SK-N-SH treated with all-trans-retinoic acid at 6 μM for 48 hours (cell line): ENCODE measurements around the gene ABCC4.

Experiments
- ATAC-seq: fragments of 200-7000 bp; cut with Tn5 transposase; 3 replicates; pipeline ENCODE4 v1.9.1; 2020; ENCODE audit warnings: mild to moderate bottlenecking, moderate library complexity
- ARNTL ChIP-seq: fragments of 450-650 bp; formaldehyde crosslinking; IDR thresholded peaks from 2 replicates; pipeline ENCODE4 v1.5.0; 2020; ENCODE audit warnings: low read depth, mild to moderate bottlenecking, moderate library complexity, borderline replicate concordance
- BACH2 ChIP-seq: fragments of 250-450 bp; sonication (Bioruptor Pico); IDR thresholded peaks from 2 replicates; pipeline ENCODE4 v1.9.0; 2021; ENCODE audit warnings: mild to moderate bottlenecking, borderline replicate concordance
- CREB5 ChIP-seq: fragments of 250-450 bp; sonication (Bioruptor Pico); IDR thresholded peaks from 2 replicates; pipeline ENCODE4 v1.5.1; 2020; ENCODE audit warnings: low read depth, mild to moderate bottlenecking, moderate library complexity
- CSDC2 ChIP-seq: fragments of 250-450 bp; sonication (Bioruptor Pico); IDR thresholded peaks from 2 replicates; pipeline ENCODE4 v1.5.0; 2020; ENCODE audit warnings: mild to moderate bottlenecking, moderate library complexity
- CSRNP3 ChIP-seq: fragments of 250-450 bp; sonication (Bioruptor Pico); IDR thresholded peaks from 2 replicates; pipeline ENCODE4 v1.5.1; 2021; ENCODE audit warnings: mild to moderate bottlenecking, moderate library complexity
- ESRRG ChIP-seq: fragments of 250-450 bp; sonication (Bioruptor Pico); IDR thresholded peaks from 2 replicates; pipeline ENCODE4 v1.6.1; 2021; ENCODE audit warnings: mild to moderate bottlenecking
- GLIS3 ChIP-seq: fragments of 250-450 bp; sonication (Bioruptor Pico); IDR thresholded peaks from 2 replicates; pipeline ENCODE4 v1.5.0; 2020; ENCODE audit warnings: mild to moderate bottlenecking, moderate library complexity
- ISL1 ChIP-seq: fragments of 250-450 bp; sonication (Bioruptor Pico); IDR thresholded peaks from 2 replicates; pipeline ENCODE4 v2.1.2; 2022; ENCODE audit warnings: mild to moderate bottlenecking, moderate library complexity
- OSR1 ChIP-seq: fragments of 250-450 bp; sonication (Bioruptor Pico); IDR thresholded peaks from 2 replicates; pipeline ENCODE4 v1.8.0; 2022; ENCODE audit warnings: moderate library complexity, mild to moderate bottlenecking, inconsistent platforms
- PATZ1 ChIP-seq: fragments of 250-450 bp; sonication (Bioruptor Pico); IDR thresholded peaks from 2 replicates; pipeline ENCODE4 v1.8.0; 2020; ENCODE audit warnings: mild to moderate bottlenecking, moderate library complexity, borderline replicate concordance
- POU6F1 ChIP-seq: fragments of 250-450 bp; sonication (Bioruptor Pico); IDR thresholded peaks from 2 replicates; pipeline ENCODE4 v1.8.0; 2021; ENCODE audit warnings: low read depth, mild to moderate bottlenecking, moderate library complexity, borderline replicate concordance
- PPARA ChIP-seq: fragments of 250-450 bp; sonication (Bioruptor Pico); IDR thresholded peaks from 2 replicates; pipeline ENCODE4 v1.5.0; 2020; ENCODE audit warnings: mild to moderate bottlenecking, borderline replicate concordance
- RARB ChIP-seq: fragments of 250-450 bp; sonication (Bioruptor Pico); IDR thresholded peaks from 2 replicates; pipeline ENCODE4 v1.8.0; 2021; ENCODE audit warnings: mild to moderate bottlenecking, moderate library complexity
- SNAI2 ChIP-seq: fragments of 250-450 bp; sonication (Bioruptor Pico); IDR thresholded peaks from 2 replicates; pipeline ENCODE4 v1.5.0; 2020; ENCODE audit warnings: mild to moderate bottlenecking, moderate library complexity
- TCF4 ChIP-seq: fragments of 250-450 bp; sonication (Bioruptor Pico); IDR thresholded peaks from 2 replicates; pipeline ENCODE4 v1.8.0; 2021; ENCODE audit warnings: mild to moderate bottlenecking, moderate library complexity, borderline replicate concordance
- TOX ChIP-seq: fragments of 250-450 bp; sonication (Bioruptor Pico); IDR thresholded peaks from 2 replicates; pipeline ENCODE4 v1.8.0; 2021; ENCODE audit warnings: mild to moderate bottlenecking, moderate library complexity, borderline replicate concordance
- ZC3H10 ChIP-seq: fragments of 250-450 bp; sonication (Bioruptor Pico); IDR thresholded peaks from 2 replicates; pipeline ENCODE4 v1.5.1; 2021; ENCODE audit warnings: mild to moderate bottlenecking, moderate library complexity
- ZFP3 ChIP-seq: fragments of 250-450 bp; sonication (Bioruptor Pico); IDR thresholded peaks from 2 replicates; pipeline ENCODE4 v1.5.0; 2020; ENCODE audit warnings: mild to moderate bottlenecking, moderate library complexity
- ZFP30 ChIP-seq: fragments of 450-650 bp; formaldehyde crosslinking; IDR thresholded peaks from 2 replicates; pipeline ENCODE4 v1.5.0; 2022; ENCODE audit warnings: mild to moderate bottlenecking, moderate library complexity
- ZNF565 ChIP-seq: fragments of 450-650 bp; formaldehyde crosslinking; conservative IDR thresholded peaks from 2 replicates; pipeline ENCODE4 v1.5.0; 2020; ENCODE audit warnings: low read depth, mild to moderate bottlenecking, moderate library complexity
- ZNF70 ChIP-seq: fragments of 450-650 bp; formaldehyde crosslinking; IDR thresholded peaks from 2 replicates; pipeline ENCODE4 v1.5.0; 2020; ENCODE audit warnings: mild to moderate bottlenecking, moderate library complexity
- ZNF8 ChIP-seq: fragments of 450-650 bp; formaldehyde crosslinking; IDR thresholded peaks from 2 replicates; pipeline ENCODE4 v1.5.0; 2020; ENCODE audit warnings: mild to moderate bottlenecking, moderate library complexity
- TF ChIP-seq, protein P1 (sequence below): fragments of 250-450 bp; sonication (Bioruptor Pico); IDR thresholded peaks from 2 replicates; pipeline ENCODE4 v1.5.0; 2020; ENCODE audit warnings: mild to moderate bottlenecking, moderate library complexity

Gene ABCC4

GRCh38 chr13:95220611-95221010 lies 80.6 kb downstream of the ABCC4 start:
- TF ChIP-seq ZFP3 (CRISPR knock-in tag) (no peak), OSR1 (CRISPR knock-in tag) (no peak), SNAI2 (CRISPR knock-in tag) (no peak), CREB5 (CRISPR knock-in tag) (no peak), RARB (CRISPR knock-in tag) (no peak), BACH2 (CRISPR knock-in tag) (no peak), PPARA (CRISPR knock-in tag) (no peak), ZC3H10 (CRISPR knock-in tag) (no peak), PATZ1 (CRISPR knock-in tag) (no peak), ISL1 (CRISPR knock-in tag) (no peak), GLIS3 (CRISPR knock-in tag) (no peak), POU6F1 (no peak), ESRRG (no peak), TOX (CRISPR knock-in tag) (no peak), CSRNP3 (no peak), ZNF565 (no peak), ZNF8 (no peak), ZFP30 (CRISPR knock-in tag) (no peak), ZNF70 (CRISPR knock-in tag) (no peak)
- TF ChIP-seq, protein P1, sequence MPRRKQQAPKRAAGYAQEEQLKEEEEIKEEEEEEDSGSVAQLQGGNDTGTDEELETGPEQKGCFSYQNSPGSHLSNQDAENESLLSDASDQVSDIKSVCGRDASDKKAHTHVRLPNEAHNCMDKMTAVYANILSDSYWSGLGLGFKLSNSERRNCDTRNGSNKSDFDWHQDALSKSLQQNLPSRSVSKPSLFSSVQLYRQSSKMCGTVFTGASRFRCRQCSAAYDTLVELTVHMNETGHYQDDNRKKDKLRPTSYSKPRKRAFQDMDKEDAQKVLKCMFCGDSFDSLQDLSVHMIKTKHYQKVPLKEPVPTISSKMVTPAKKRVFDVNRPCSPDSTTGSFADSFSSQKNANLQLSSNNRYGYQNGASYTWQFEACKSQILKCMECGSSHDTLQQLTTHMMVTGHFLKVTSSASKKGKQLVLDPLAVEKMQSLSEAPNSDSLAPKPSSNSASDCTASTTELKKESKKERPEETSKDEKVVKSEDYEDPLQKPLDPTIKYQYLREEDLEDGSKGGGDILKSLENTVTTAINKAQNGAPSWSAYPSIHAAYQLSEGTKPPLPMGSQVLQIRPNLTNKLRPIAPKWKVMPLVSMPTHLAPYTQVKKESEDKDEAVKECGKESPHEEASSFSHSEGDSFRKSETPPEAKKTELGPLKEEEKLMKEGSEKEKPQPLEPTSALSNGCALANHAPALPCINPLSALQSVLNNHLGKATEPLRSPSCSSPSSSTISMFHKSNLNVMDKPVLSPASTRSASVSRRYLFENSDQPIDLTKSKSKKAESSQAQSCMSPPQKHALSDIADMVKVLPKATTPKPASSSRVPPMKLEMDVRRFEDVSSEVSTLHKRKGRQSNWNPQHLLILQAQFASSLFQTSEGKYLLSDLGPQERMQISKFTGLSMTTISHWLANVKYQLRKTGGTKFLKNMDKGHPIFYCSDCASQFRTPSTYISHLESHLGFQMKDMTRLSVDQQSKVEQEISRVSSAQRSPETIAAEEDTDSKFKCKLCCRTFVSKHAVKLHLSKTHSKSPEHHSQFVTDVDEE, result no peak
- no peak for ATAC-seq

DNA sequence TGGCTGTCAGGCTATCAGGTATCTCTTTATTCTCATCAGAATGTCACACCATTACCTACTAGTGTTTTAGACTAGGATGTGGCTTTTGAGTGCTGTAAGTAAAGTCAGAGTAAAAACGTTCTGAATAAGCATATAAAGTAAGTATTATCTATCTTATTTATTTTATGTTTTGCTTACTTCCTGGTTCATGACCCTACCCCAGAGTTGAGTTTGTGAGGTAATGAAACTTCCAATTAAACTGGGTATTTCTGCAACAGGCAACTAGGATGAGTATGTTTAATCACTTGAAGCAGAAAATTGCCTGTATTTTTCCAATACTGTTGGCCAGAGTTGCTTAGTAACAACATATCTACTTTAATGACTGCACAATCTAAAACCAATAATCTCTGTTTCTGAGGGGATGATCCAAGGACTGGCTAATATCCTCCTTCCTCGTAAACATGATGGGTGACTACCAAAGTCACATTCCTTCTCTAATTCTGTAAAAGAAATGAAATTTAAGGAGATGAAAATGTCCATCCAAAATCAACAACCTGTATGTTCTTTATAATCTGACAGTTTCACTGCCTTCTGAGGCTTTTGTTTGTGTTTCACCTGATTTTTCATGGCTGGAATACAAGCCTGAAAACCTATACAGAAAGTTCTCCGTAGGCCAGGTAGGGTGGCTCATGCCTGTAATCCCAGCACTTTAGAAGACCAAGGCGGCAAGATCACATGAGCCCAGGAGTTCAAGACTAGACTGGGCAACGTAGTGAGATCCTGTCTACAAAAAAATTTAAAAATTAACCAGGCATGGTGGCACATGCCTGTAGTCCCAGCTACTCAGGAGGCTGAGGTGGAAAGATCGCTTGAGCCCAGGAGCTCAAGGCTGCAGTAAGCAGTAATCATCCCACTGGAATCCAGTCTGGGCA lies 83.1 kb downstream of the ABCC4 start:
- ATAC-seq, result no peak
- TF ChIP-seq, protein P1, result no peak
- no peak for TF ChIP-seq TCF4 (CRISPR knock-in tag)
- no peak for TF ChIP-seq OSR1 (CRISPR knock-in tag)
- TF ChIP-seq ZFP30 (CRISPR knock-in tag), result no peak
- no peak for TF ChIP-seq CSDC2 (CRISPR knock-in tag)
- TF ChIP-seq POU6F1, result no peak
- no peak for TF ChIP-seq ISL1 (CRISPR knock-in tag)
- no peak for TF ChIP-seq PPARA (CRISPR knock-in tag)
- no peak for TF ChIP-seq BACH2 (CRISPR knock-in tag)
- no peak for TF ChIP-seq ZC3H10 (CRISPR knock-in tag)
- TF ChIP-seq GLIS3 (CRISPR knock-in tag), result no peak
- no peak for TF ChIP-seq CSRNP3
- no peak for TF ChIP-seq ZNF565
- TF ChIP-seq ESRRG, result no peak
- no peak for TF ChIP-seq ARNTL (CRISPR knock-in tag)
- TF ChIP-seq ZNF70 (CRISPR knock-in tag), result no peak
